Measurements from ENCODE around the gene FAM131B. TPM values are rescaled to one million over a fixed set of nuclear protein-coding genes. Genes with fewer than 3 reads are reported as not detected.

The FAM131B gene
- total and polyA plus RNA-seq, 9 of the 15 experiments (the other 6 are each of a cell fraction or from before 2014, with no cell fraction given): 0.03 to 0.04 TPM; not detected in 7

DNA sequence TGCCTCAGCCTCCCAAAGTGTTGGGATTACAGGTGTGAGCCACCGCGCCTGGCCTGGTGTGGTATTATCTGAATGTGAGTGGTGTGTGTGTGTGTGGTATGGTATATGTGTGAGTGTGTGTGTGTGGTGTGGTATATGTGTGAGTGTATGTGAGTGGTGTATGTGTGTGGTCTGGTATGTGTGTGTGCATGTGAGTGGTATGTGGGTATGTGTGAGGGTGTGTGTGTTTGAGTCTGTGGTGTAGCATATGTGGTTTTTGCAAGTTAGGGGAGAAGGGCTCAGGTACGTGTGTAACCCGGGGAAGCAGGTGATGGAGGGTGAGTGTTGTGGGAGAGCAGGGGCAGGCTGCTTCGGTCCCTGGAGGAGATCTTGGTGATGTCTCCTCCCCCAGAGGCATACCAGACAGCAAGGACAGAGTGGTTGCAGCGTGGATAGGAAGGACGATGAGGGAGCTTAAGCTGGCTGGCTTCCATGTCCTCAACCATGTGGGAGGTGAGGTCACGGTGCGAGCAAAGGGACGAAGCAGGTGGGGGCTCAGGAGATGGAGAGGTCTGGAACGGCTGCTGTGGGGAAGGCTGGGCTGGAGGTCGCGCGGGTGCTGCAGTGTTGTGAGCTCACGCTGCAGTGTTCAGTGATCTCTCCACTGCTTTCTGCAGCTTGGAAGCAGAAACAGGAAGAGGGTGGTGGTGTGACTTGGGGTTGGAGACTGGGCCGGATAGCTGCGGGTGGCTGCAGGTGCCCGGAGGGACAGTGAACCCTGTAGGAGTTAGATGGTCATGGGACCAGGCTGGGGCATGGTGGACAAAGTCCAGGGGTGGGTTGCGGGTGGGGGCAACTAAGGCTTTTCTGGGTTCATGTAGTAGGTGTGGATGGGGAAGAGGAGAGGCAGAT, 23.6 kb upstream of the FAM131B start (continued):
- TF ChIP-seq, protein P1, sequence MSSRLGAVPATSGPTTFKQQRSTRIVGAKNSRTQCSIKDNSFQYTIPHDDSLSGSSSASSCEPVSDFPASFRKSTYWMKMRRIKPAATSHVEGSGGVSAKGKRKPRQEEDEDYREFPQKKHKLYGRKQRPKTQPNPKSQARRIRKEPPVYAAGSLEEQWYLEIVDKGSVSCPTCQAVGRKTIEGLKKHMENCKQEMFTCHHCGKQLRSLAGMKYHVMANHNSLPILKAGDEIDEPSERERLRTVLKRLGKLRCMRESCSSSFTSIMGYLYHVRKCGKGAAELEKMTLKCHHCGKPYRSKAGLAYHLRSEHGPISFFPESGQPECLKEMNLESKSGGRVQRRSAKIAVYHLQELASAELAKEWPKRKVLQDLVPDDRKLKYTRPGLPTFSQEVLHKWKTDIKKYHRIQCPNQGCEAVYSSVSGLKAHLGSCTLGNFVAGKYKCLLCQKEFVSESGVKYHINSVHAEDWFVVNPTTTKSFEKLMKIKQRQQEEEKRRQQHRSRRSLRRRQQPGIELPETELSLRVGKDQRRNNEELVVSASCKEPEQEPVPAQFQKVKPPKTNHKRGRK (tag; IDR thresholded peaks at IDR 0.05): no peak
- TF ChIP-seq KDM1A (IDR thresholded peaks at IDR 0.05) (0 out of 4 replicates have a peak, but pooled peaks of 1 of the 2 experiments have one; percentile 7), POLR2B (IDR thresholded peaks at IDR 0.05; ENCODE audit: low read depth, partially characterized antibody) (peak; percentile 93), NR3C1 (CRISPR knock-in tag; IDR thresholded peaks at IDR 0.05) (no peak), ZNF384 (IDR thresholded peaks at IDR 0.05; ENCODE audit: low read depth, low read length) (no peak), KLF10 (CRISPR knock-in tag; IDR thresholded peaks at IDR 0.05) (no peak), OTX1 (CRISPR knock-in tag; IDR thresholded peaks at IDR 0.05) (peak; percentile 95), CC2D1A (IDR thresholded peaks at IDR 0.05) (no peak), SAFB (IDR thresholded peaks at IDR 0.05; ENCODE audit: borderline replicate concordance, low read depth, low read length) (no peak), NCOR1 (IDR thresholded peaks at IDR 0.05) (no peak), HDGF (IDR thresholded peaks at IDR 0.05) (peak; percentile 95)
- TF ChIP-seq, protein P2, sequence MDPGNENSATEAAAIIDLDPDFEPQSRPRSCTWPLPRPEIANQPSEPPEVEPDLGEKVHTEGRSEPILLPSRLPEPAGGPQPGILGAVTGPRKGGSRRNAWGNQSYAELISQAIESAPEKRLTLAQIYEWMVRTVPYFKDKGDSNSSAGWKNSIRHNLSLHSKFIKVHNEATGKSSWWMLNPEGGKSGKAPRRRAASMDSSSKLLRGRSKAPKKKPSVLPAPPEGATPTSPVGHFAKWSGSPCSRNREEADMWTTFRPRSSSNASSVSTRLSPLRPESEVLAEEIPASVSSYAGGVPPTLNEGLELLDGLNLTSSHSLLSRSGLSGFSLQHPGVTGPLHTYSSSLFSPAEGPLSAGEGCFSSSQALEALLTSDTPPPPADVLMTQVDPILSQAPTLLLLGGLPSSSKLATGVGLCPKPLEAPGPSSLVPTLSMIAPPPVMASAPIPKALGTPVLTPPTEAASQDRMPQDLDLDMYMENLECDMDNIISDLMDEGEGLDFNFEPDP (CRISPR knock-in tag; IDR thresholded peaks at IDR 0.05): no peak
- TF ChIP-seq, protein P3, sequence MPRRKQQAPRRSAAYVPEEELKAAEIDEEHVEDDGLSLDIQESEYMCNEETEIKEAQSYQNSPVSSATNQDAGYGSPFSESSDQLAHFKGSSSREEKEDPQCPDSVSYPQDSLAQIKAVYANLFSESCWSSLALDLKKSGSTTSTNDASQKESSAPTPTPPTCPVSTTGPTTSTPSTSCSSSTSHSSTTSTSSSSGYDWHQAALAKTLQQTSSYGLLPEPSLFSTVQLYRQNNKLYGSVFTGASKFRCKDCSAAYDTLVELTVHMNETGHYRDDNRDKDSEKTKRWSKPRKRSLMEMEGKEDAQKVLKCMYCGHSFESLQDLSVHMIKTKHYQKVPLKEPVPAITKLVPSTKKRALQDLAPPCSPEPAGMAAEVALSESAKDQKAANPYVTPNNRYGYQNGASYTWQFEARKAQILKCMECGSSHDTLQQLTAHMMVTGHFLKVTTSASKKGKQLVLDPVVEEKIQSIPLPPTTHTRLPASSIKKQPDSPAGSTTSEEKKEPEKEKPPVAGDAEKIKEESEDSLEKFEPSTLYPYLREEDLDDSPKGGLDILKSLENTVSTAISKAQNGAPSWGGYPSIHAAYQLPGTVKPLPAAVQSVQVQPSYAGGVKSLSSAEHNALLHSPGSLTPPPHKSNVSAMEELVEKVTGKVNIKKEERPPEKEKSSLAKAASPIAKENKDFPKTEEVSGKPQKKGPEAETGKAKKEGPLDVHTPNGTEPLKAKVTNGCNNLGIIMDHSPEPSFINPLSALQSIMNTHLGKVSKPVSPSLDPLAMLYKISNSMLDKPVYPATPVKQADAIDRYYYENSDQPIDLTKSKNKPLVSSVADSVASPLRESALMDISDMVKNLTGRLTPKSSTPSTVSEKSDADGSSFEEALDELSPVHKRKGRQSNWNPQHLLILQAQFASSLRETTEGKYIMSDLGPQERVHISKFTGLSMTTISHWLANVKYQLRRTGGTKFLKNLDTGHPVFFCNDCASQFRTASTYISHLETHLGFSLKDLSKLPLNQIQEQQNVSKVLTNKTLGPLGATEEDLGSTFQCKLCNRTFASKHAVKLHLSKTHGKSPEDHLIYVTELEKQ (CRISPR knock-in tag; IDR thresholded peaks at IDR 0.05): no peak
- TF ChIP-seq, protein P4, sequence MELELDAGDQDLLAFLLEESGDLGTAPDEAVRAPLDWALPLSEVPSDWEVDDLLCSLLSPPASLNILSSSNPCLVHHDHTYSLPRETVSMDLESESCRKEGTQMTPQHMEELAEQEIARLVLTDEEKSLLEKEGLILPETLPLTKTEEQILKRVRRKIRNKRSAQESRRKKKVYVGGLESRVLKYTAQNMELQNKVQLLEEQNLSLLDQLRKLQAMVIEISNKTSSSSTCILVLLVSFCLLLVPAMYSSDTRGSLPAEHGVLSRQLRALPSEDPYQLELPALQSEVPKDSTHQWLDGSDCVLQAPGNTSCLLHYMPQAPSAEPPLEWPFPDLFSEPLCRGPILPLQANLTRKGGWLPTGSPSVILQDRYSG (tag; conservative IDR thresholded peaks at IDR 0.05; ENCODE audit: low read depth): no peak
- TF ChIP-seq, protein P5, sequence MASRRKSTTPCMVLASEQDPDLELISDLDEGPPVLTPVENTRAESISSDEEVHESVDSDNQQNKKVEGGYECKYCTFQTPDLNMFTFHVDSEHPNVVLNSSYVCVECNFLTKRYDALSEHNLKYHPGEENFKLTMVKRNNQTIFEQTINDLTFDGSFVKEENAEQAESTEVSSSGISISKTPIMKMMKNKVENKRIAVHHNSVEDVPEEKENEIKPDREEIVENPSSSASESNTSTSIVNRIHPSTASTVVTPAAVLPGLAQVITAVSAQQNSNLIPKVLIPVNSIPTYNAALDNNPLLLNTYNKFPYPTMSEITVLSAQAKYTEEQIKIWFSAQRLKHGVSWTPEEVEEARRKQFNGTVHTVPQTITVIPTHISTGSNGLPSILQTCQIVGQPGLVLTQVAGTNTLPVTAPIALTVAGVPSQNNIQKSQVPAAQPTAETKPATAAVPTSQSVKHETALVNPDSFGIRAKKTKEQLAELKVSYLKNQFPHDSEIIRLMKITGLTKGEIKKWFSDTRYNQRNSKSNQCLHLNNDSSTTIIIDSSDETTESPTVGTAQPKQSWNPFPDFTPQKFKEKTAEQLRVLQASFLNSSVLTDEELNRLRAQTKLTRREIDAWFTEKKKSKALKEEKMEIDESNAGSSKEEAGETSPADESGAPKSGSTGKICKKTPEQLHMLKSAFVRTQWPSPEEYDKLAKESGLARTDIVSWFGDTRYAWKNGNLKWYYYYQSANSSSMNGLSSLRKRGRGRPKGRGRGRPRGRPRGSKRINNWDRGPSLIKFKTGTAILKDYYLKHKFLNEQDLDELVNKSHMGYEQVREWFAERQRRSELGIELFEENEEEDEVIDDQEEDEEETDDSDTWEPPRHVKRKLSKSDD (conservative IDR thresholded peaks at IDR 0.05; ENCODE audit: low read length): no peak
- TF ChIP-seq, protein P6, sequence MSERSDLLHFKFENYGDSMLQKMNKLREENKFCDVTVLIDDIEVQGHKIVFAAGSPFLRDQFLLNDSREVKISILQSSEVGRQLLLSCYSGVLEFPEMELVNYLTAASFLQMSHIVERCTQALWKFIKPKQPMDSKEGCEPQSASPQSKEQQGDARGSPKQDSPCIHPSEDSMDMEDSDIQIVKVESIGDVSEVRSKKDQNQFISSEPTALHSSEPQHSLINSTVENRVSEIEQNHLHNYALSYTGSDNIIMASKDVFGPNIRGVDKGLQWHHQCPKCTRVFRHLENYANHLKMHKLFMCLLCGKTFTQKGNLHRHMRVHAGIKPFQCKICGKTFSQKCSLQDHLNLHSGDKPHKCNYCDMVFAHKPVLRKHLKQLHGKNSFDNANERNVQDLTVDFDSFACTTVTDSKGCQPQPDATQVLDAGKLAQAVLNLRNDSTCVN (CRISPR knock-in tag; IDR thresholded peaks at IDR 0.05): peak; percentile 99; the same call in 1 of the 2 replicates
